ENCODE data around the gene STXBP6.

STXBP6 gene

DNA sequence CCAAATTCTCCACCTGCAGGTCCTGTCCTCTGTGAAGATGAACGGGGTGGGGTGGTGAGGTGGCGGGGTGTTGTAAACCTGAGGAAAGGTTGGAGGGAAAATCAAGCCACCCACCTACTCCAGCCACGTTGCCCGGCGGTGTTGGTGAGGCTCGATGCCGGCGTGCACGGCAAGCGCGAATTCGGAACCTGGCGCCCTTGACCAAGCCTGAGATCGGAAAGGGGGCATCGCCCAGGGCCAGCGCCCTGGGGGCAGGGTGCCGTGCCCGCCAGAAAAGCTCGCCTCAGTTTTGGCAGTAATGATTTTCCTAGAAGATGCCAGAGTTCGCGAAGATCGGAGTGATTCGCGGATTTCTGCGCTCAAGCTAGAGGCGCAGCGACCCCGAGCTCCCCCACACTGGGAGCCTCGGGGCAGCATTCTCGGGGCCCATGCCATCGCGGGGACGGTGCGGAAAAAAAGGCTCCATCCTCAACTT is 817 bp downstream of the STXBP6 start:
- H2AFZ ChIP-seq (ENCODE audit: low read depth, low read length, severe bottlenecking): no peak overlapping the region
- TF ChIP-seq EZH2phosphoT487 (conservative IDR thresholded peaks at IDR 0.05; ENCODE audit: low read length): no peak
- TF ChIP-seq, protein P1, sequence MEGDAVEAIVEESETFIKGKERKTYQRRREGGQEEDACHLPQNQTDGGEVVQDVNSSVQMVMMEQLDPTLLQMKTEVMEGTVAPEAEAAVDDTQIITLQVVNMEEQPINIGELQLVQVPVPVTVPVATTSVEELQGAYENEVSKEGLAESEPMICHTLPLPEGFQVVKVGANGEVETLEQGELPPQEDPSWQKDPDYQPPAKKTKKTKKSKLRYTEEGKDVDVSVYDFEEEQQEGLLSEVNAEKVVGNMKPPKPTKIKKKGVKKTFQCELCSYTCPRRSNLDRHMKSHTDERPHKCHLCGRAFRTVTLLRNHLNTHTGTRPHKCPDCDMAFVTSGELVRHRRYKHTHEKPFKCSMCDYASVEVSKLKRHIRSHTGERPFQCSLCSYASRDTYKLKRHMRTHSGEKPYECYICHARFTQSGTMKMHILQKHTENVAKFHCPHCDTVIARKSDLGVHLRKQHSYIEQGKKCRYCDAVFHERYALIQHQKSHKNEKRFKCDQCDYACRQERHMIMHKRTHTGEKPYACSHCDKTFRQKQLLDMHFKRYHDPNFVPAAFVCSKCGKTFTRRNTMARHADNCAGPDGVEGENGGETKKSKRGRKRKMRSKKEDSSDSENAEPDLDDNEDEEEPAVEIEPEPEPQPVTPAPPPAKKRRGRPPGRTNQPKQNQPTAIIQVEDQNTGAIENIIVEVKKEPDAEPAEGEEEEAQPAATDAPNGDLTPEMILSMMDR (IDR thresholded peaks at IDR 0.05; ENCODE audit: insufficient read depth, low read length, poor library complexity, severe bottlenecking): no peak
- no peaks in the 10 kb centered on the region for H3K9me2 ChIP-seq (replicated peaks; ENCODE audit: insufficient read depth, low read length)
- no peak overlapping the region for H3K9ac ChIP-seq (ENCODE audit: low read length)
- no peaks in the 10 kb centered on the region for H3K27me3 ChIP-seq (ENCODE audit: low read length)
- H3K27ac ChIP-seq (ENCODE audit: low read depth, low read length): no peak overlapping the region
- no peaks in the 10 kb centered on the region for H3K79me2 ChIP-seq (ENCODE audit: insufficient read depth, low read length)
- H3K4me2 ChIP-seq (ENCODE audit: low read depth, low read length, poor library complexity, severe bottlenecking): no peak overlapping the region
- no peaks in the 10 kb centered on the region for H3F3A ChIP-seq (ENCODE audit: insufficient read depth)
- H3K4me3 ChIP-seq (ENCODE audit: insufficient read depth, low read length, poor library complexity, severe bottlenecking): no peak overlapping the region
- H3K36me3 ChIP-seq (ENCODE audit: low read length): no peaks in the 10 kb centered on the region
- H4K20me1 ChIP-seq (ENCODE audit: low read depth, low read length): no peaks in the 10 kb centered on the region
- H3K9me3 ChIP-seq (ENCODE audit: insufficient read depth, low read length): no peaks in the 10 kb centered on the region

DNA sequence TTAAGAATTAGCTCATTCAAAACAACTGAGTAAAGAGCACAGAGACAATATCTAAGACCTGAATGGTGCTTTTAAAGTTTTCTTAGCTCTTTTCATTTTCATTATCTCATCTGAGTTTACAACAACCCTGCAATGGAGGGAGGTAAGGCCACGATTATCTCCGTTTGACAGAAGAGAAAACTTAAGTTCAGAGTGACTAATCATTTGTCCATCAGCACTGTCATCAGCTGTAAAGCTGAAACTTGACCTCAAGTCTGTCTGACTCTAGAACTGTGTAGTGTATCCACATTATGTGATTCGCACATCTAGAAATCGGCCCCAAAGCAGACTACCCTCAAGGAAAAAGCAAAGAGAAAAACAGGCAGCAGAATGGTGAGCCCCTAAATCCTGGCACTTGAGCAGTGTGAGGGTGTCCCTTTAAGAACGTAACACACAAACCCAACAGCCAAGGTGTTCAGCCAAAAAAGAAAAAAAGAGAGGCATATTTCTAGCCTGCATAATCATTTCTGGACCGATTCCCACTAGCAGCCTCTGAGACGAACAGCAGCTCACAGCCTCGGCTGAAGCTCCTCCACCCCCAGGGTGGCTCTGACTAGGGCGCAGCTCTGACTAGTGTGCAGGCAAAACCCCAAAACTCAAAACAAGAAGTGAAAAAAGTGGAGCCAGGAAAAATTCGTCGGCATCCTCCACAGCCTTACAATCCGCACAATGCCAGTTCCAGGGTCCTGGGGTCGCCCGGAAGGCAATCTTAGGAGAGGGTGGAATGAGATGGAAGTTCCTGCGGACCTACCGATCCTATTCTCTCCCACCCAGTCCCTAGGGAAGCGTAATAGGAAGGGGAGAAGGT is 1.6 kb downstream of the STXBP6 start:
- no peak overlapping the region for H3K27ac ChIP-seq (ENCODE audit: low read depth, low read length)
- no peak overlapping the region for H3K9ac ChIP-seq (ENCODE audit: low read length)
- no peaks in the 10 kb centered on the region for H3K9me3 ChIP-seq (ENCODE audit: insufficient read depth, low read length)
- H3K36me3 ChIP-seq (ENCODE audit: low read length): no peaks in the 10 kb centered on the region
- H3K4me2 ChIP-seq (ENCODE audit: low read depth, low read length, poor library complexity, severe bottlenecking): no peak overlapping the region
- no peaks in the 10 kb centered on the region for H3K79me2 ChIP-seq (ENCODE audit: insufficient read depth, low read length)
- no peak overlapping the region for H3K4me3 ChIP-seq (ENCODE audit: insufficient read depth, low read length, poor library complexity, severe bottlenecking)
- no peaks in the 10 kb centered on the region for H3F3A ChIP-seq (ENCODE audit: insufficient read depth)
- no peaks in the 10 kb centered on the region for H3K27me3 ChIP-seq (ENCODE audit: low read length)
- H2AFZ ChIP-seq (ENCODE audit: low read depth, low read length, severe bottlenecking): no peak overlapping the region
- H4K20me1 ChIP-seq (ENCODE audit: low read depth, low read length): no peaks in the 10 kb centered on the region
- TF ChIP-seq, protein P1 (IDR thresholded peaks at IDR 0.05; ENCODE audit: insufficient read depth, low read length, poor library complexity, severe bottlenecking): no peak
- no peak for TF ChIP-seq EZH2phosphoT487 (conservative IDR thresholded peaks at IDR 0.05; ENCODE audit: low read length)
- H3K9me2 ChIP-seq (replicated peaks; ENCODE audit: insufficient read depth, low read length): no peaks in the 10 kb centered on the region

DNA sequence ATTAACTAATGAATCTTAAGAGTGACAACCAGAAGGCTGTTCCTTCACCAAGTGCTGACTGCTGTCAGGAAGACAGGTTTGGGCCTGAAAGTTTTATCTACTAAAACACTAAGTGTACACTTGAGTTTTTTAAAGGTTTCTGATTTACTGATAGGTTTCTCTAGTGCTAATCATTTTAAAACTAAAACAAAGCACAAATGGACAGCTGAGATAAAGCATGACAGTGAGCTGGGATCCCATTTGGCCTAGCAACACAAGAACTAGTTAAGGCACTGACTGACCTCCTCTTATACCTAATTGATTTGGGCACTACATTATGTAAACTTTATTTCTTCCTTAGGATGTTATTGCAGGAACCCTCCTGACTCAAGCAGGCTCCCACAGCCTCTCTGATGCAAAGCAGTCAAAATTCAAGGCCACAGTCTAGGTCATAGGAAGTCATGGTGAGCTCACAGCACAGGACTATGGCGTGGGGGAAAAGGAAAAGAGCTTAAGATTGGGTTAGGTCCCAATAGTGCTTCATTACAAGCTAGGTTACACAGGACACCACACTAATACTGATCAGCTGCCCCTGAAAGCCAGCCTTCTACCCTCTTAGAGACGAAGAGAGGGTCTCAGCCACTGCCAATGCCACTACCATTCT is 3.5 kb downstream of the STXBP6 start:
- TF ChIP-seq, protein P1 (IDR thresholded peaks at IDR 0.05; ENCODE audit: insufficient read depth, low read length, poor library complexity, severe bottlenecking): no peak
- no peak for TF ChIP-seq EZH2phosphoT487 (conservative IDR thresholded peaks at IDR 0.05; ENCODE audit: low read length)
- Histone ChIP-seq H4K20me1 (ENCODE audit: low read depth, low read length) (no peaks in the 10 kb centered on the region), H3K4me2 (ENCODE audit: low read depth, low read length, poor library complexity, severe bottlenecking) (no peak overlapping the region), H3K9me3 (ENCODE audit: insufficient read depth, low read length) (no peaks in the 10 kb centered on the region), H3K27ac (ENCODE audit: low read depth, low read length) (no peak overlapping the region), H3K9ac (ENCODE audit: low read length) (no peak overlapping the region), H3K36me3 (ENCODE audit: low read length) (no peaks in the 10 kb centered on the region), H3K9me2 (replicated peaks; ENCODE audit: insufficient read depth, low read length) (no peaks in the 10 kb centered on the region), H3F3A (ENCODE audit: insufficient read depth) (no peaks in the 10 kb centered on the region), H2AFZ (ENCODE audit: low read depth, low read length, severe bottlenecking) (no peak overlapping the region), H3K4me3 (ENCODE audit: insufficient read depth, low read length, poor library complexity, severe bottlenecking) (no peak overlapping the region), H3K79me2 (ENCODE audit: insufficient read depth, low read length) (no peaks in the 10 kb centered on the region), H3K27me3 (ENCODE audit: low read length) (no peaks in the 10 kb centered on the region)

All from SU-DHL-6 (cell line).